Stimulated activated CD4-positive, alpha-beta T cell treated with anti-CD3 and anti-CD28 coated beads, Interleukin-2, amount 100 ng/mL, for 24 hours (primary cell): ENCODE data around the gene TBC1D14.
"Not testable (repeated sequence)": the region's sequence is repeated elsewhere in the genome, so short reads cannot be mapped to it uniquely, and the experiment has no call there.

Experiments
- DNase-seq, 2 donors: peaks; one replicate each; pipeline ENCODE4 v3.0.0-alpha.2; 2020

Gene TBC1D14

GRCh38 chr4:6909113-6909969 is at the start of gene TBC1D14:
TBC1D14 (plus strand) TSS chr4:6909826; CDS start chr4:6923390, 13,564 bp downstream.
- DNase-seq, result peak; percentile 86

GRCh38 chr4:6868386-6868785 is 41.2 kb upstream of the TBC1D14 start:
- DNase-seq, result no peak

- DNase-seq, result no peak
Observed at GRCh38 chr4:6869944-6870343, 39.7 kb upstream of the TBC1D14 start.

DNA sequence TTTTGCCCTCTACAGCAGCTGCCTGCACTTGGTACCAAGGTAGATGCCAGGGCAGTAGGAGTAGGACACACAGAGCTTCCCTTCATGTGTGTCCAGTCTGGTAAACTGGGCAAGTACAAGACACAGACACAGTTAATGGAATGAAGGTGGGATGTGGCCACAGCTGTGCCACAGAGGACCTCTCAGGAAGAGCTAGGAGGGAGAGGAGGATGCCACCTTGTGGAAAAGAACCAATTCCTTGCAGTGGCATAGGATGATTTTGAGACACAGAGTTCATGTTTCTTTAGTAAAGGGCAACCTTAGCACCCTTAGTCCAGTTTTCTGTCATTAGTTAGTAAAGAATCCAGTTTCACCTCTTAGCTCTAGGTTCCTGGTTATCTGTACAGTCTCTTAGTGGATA is 36.3 kb upstream of the TBC1D14 start:
- DNase-seq, result no peak

- DNase-seq, result peak; percentile 84 to 85
Observed at GRCh38 chr4:6873792-6874461, 35.7 kb upstream of the TBC1D14 start.

- DNase-seq, result no peak
Observed at GRCh38 chr4:6874981-6875380, 34.6 kb upstream of the TBC1D14 start.

DNA sequence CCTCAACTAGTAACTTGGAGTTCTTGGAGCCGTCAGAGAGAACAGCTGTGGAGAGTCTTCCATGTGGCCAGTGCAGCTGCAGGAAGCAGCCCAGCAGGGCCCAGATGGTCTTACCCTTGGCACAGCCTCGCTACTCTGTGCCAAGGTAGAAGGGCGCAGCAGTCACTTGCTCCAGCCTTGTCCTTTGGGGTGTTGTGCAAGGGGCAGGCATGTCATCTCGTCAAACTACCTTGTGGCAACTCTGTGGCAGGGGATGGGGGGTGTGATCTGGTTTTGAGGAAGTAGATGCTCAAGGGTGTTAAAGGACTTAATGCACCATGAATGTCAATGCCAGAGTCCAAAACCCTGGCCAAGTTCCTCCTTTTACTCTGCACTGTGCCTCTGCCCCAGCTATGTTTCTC is 34.2 kb upstream of the TBC1D14 start:
- no peak for DNase-seq

GRCh38 chr4:6876440-6876839 is 33.2 kb upstream of the TBC1D14 start:
- DNase-seq, result no peak

DNA sequence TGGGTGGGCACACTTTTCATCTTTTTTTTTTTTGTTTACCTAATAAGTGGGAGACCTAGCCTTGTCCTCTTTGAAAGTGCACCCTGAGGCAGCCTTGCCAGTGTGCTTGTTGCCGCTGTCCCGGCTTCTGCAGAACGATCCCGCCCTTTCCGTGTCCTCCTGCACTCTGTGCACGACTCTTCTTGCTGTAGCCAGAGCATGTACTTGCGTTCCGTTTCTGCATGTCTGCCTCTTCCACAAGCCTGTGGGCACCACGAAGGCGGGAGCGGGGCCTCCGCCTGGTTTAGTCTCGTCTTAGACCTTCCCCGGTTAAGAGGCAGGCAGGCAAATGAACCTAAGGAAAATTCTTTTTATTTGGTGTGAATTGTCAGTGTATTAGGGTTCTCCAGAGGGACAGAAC is 32.6 kb upstream of the TBC1D14 start:
- no peak for DNase-seq

DNA sequence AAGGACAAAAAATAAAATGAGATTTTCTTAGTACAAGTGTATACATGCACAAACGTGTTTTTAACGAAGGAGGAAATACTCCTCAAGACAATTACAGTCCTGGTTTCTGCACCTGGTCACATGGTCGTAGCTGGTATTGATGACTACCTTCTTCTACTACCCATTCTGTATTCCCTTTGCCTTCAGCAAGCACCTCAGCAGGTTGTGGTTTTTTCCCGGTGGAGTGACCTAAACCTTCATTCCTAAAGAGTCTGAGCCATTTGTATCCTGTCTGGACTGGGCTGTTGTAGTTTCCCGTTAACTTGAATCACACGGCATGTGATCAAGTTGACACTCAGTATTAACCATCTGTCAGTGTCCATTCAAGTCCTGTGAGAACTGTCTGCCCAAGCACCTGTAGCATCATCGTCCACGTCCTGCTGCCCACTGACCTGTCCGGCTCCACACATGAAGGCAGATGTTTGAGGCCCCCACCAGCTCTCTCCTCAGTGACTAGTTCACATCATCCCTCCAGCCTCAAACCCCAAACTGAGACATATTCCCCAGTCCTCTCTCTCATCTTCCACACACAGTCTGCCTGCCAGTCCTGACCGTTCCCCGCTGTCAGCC is 31.1 kb upstream of the TBC1D14 start:
- DNase-seq, result no peak

GRCh38 chr4:6880691-6881090 is 28.9 kb upstream of the TBC1D14 start:
- DNase-seq, result no peak

GRCh38 chr4:6881908-6882307 is 27.7 kb upstream of the TBC1D14 start:
- no peak for DNase-seq

DNA sequence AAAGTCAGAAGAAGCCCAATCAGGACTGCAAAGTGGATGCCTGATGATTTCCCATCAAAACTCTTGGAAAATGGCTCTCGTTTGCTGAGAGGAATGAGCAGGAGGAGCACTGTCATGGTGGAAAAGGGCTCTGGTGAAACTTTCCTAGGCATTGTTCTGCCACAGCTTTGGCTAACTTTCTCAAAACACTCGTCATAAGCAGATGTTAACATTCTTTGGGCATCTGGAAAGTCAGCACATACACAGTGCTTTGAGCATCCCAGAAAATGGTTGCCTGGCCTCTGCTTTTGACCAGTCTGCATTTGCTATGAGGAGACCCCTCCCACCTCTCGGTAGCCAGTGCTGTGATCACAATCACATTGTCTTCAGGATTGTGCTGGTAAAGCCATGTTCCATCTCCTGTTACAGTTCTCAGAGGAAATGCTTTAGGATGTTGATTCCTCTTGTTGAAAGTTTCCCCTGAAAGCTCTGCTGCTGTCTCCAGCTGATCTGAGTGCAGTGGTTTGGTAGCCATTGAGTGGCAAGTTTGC is 25.2 kb upstream of the TBC1D14 start:
- DNase-seq, result no peak

- no peak for DNase-seq
Observed at GRCh38 chr4:6885953-6886557, 23.6 kb upstream of the TBC1D14 start.

DNA sequence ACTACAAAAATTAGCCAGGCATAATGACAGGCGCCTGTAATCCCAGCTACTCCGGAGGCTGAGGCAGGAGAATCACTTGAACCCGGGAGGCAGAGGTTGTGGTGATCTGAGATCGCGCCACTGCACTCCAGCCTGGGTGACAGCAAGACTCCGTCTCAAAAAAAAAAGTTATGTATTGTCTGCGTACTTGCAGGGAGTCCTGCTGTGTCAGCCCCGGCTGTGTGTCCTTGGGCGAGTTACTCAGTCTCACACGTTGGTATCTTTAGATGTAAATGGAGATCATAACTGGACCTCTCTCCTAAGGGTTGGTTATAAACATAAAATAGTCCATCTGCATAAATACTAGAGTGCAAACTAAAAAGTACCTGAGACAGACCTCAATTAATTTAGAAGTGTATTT is 22.7 kb upstream of the TBC1D14 start:
- no peak for DNase-seq

DNA sequence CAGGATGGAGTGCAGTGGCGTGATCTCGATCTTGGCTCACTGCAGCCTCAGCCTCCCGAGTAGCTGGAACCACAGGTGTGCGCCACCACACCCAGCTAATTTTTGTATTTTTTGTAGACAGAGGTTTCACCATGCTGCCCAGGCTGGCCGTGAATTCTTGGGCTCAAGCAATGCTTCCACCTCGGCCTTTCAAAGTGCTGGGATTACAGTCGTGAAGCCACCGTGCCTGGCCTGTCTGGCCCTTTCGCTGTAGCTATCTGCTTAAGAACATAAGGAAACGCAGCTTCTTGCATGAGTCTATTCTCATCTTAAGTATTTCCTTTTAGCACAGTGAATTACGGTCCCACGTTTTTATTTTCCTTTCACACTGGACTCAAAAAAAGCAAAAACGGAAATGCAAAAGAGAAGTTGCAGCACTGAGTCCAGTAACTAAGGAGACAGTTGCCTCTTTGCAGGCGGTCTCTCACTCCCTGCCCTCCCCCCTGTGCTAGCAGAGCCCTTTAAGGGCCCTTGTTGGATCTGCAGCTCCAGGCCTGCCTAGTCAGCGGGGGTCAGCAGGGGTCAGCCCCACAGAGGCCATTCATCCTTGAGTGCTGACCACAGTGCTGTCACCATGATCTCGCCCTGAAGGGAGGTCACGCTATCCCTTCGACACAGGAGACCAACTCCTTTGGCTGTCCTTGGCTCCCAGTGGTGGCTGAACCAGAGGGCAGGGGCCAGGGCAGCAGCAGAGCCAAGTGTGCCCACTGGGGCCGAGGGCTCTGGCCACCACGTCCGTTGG is 21.8 kb upstream of the TBC1D14 start:
- DNase-seq, result no peak

GRCh38 chr4:6888506-6889071 is 21.0 kb upstream of the TBC1D14 start:
- DNase-seq, result no peak

DNA sequence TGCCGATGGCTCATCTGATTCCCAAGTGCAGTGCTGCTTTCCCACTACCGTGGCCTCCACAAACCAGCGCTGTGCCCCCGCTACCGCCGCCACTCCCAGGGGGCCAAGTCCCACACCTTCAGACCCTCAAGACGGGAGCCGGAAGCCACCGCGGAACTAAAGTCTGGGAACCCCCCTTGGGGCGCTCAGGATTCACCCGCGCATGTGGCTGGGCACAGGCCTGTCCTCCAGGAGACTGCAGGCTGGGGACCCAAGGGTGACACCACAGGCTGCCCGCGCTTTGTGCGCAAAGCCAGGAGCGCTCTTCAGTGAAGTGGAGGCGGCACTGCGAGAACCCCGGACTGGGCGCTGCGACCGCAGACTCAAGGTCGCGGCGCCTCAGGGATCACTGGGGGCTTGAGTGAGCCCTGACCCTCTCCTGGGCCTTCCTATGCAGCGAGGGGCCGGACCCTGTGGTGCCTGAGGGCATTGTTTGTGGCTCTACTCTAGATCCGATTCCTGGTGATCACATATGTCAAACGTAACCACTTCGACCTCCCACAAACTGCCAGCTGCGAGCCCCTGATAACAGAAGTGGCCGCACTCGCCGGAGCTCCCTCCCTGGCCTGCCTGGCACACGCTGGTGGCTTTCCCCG is 20.4 kb upstream of the TBC1D14 start:
- DNase-seq, result no peak

DNA sequence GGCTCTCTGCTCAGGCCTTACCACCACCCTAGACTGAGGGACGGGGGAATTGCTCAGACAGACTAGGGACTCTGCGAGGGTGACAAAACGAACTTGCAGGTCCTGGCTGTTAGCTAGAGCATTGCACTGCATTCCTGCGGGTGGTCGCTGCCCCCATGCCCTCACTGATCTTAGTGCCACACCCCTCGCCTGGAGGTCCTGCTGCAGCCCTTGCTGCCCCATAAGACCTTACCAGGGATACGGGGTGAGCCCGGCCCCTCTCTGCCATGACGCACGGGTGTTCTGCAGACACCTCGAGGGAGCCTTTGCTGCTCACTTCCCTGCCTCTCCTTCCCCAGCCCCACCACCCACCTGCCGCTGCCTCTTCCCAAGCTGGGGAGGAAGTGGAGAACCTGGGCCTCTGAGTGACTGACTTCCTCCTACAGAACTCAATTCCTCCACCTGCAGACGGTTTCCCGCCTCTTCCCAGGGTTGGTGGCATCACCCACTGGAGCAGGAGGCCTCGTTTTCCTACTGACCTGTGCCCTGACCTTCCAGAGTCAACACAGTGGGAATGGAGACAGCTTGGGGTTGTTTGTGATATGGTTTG is 19.8 kb upstream of the TBC1D14 start:
- no peak for DNase-seq

GRCh38 chr4:6890358-6890757 is 19.3 kb upstream of the TBC1D14 start:
- DNase-seq, result no peak

- not testable (repeated sequence) for DNase-seq
Observed at GRCh38 chr4:6890971-6891370, 18.7 kb upstream of the TBC1D14 start.
